Thyroid gland (tissue), 4 donors: ENCODE measurements around the gene NFE2. TPM values are rescaled to one million over a fixed set of nuclear protein-coding genes. Genes with fewer than 3 reads are reported as not detected.

Source experiments
- DNase-seq, 2 donors: peaks; one replicate each; pipeline ENCODE4 v3.0.0-alpha.2; 2019
- H3K27ac ChIP-seq, 3 donors: fragments of 200-600 bp; sonication (generic); 1 replicate in 2 of 3; 2 replicates in 1 of 3; pipeline ENCODE4 v1.5.1; 2016 to 2019; ENCODE audit warnings: mild to moderate bottlenecking in 1 of 3, moderate library complexity in 1 of 3
- H3K27me3 ChIP-seq: fragments of 200-600 bp; sonication (generic); one replicate; pipeline ENCODE4 v1.5.1; 2019
- H3K36me3 ChIP-seq, 2 donors: fragments of 200-600 bp; sonication (generic); one replicate each; pipeline ENCODE4 v1.5.1; 2016 to 2019
- H3K4me1 ChIP-seq, 2 donors: fragments of 200-600 bp; sonication (generic); one replicate each; pipeline ENCODE4 v1.5.1; 2017 to 2019
- H3K4me3 ChIP-seq, 3 donors: fragments of 200-600 bp; sonication (generic); replicated peaks in 1 of 3; 1 replicate in 2 of 3; 2 replicates in 1 of 3; pipeline ENCODE4 v1.5.1; 2016; ENCODE audit warnings: mild to moderate bottlenecking in 1 of 3
- H3K9me3 ChIP-seq: fragments of 200-600 bp; sonication (generic); one replicate; pipeline ENCODE4 v1.5.1; 2017
- POLR2A ChIP-seq, 2 donors: fragments of 450-650 bp; IDR thresholded peaks; one replicate each; pipeline ENCODE4 v1.6.1; 2017; ENCODE audit warnings: antibody characterized with exemption in 2 of 2, mild to moderate bottlenecking in 2 of 2, moderate library complexity in 1 of 2
- WGBS, 2 donors: methylation state at CpG; one replicate each; pipeline ENCODE4 v1.1.5; 2017; 5-methylcytosine and 5-hydroxymethylcytosine counted together
- intact Hi-C: fragments of 100-400 bp; cut with DNase I; formaldehyde crosslinking; loops from one replicate; pipeline ENCODE4 v1.15.1; 2023
- total RNA-seq, 4 donors: library from RNA; depleted of rRNA; stranded (reverse); fragments of >200 nt; gene quantifications; one replicate each; pipeline ENCODE4 v1.2.3, GENCODE V29; 2016
- TF ChIP-seq, protein P1 (sequence below), 6 experiments: fragments of 200-600 bp in 3 of 6; fragments of 450-650 bp in 3 of 6; sonication (generic) in 3 of 6; IDR thresholded peaks; one replicate each; pipeline ENCODE4 v1.5.1; 2016 to 2019; ENCODE audit warnings: antibody characterized with exemption in 6 of 6, mild to moderate bottlenecking in 2 of 6, inconsistent platforms in 1 of 6, moderate library complexity in 1 of 6

Gene NFE2
- total RNA-seq, 4 donors from 2014 or later = 0.56 to 1.7 (median 0.61) TPM

DNA sequence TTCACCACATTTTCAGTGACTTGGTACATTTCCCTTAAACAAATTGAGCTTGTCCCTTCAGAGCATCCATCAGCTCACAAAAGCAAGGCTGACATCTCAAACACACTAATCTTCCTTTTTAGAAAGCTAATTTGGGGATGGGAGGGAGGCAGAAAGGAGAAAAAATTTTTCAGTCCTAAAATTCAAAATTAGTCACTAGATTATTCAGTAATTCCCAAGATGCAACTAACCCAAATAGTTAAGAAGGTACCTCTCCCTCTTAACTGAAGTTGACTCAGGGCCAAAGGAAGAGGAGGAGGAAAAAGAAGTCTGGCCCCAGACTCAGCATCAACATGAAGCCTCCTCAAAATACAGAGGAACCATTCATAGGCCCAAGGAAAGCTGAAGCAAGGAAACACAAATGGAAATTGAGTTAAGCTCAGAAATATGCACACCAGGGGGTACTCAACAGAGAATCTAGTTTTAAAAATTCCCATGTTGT, 42.6 kb downstream of the NFE2 start:
- Histone ChIP-seq H3K4me1 (peaks cover 45 to 62% of the 10 kb centered on the region in 2 donors), H3K27me3 (no peaks in the 10 kb centered on the region), H3K36me3 (peaks cover 0 to 3% of the 10 kb centered on the region in 2 donors), H3K9me3 (no peaks in the 10 kb centered on the region), H3K27ac (peak overlapping the region; percentile 72 to 91 (median 77)), H3K4me3 (no peak overlapping the region)
- intact Hi-C loops = loop anchor here (10.0 kb wide), 1 partner anchor 107 kb away; the partner anchor contains the start of gene GPR84
- no peak for DNase-seq
- TF ChIP-seq, protein P1, sequence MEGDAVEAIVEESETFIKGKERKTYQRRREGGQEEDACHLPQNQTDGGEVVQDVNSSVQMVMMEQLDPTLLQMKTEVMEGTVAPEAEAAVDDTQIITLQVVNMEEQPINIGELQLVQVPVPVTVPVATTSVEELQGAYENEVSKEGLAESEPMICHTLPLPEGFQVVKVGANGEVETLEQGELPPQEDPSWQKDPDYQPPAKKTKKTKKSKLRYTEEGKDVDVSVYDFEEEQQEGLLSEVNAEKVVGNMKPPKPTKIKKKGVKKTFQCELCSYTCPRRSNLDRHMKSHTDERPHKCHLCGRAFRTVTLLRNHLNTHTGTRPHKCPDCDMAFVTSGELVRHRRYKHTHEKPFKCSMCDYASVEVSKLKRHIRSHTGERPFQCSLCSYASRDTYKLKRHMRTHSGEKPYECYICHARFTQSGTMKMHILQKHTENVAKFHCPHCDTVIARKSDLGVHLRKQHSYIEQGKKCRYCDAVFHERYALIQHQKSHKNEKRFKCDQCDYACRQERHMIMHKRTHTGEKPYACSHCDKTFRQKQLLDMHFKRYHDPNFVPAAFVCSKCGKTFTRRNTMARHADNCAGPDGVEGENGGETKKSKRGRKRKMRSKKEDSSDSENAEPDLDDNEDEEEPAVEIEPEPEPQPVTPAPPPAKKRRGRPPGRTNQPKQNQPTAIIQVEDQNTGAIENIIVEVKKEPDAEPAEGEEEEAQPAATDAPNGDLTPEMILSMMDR (IDR thresholded peaks at IDR 0.05) = no peak
- no peak for TF ChIP-seq POLR2A (IDR thresholded peaks at IDR 0.05)

DNA sequence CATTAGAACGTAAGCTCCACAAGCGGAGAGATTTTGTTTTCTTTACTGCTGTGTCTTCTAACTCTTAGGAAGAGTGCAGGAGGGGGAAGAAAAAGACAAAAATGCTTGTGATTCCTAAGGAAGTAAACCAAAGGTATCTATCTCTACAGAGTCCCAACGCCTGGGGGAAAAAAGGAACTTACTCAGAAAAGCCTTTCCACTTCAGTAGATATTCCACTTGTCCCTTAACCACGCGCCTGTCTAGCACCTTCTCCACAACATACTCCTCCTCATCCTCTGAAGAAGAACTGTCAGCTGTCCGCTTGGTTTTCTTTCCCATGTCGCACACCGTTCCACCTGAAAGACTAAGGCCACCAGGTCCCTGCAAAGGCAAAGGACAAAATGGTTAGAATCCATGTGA, 43.5 kb downstream of the NFE2 start:
- DNase-seq = peak; percentile 32 to 48
- Histone ChIP-seq H3K9me3 (no peaks in the 10 kb centered on the region), H3K27ac (peak overlapping the region; percentile 45 to 91 (median 77)), H3K4me1 (peaks cover 42 to 55% of the 10 kb centered on the region in 2 donors), H3K36me3 (peaks cover 0 to 3% of the 10 kb centered on the region in 2 donors), H3K27me3 (no peaks in the 10 kb centered on the region), H3K4me3 (no peak overlapping the region)
- intact Hi-C loops = loop anchor here (10.0 kb wide), 1 partner anchor 107 kb away; the partner anchor contains the start of gene GPR84
- TF ChIP-seq POLR2A (IDR thresholded peaks at IDR 0.05) = no peak
- TF ChIP-seq, protein P1 (IDR thresholded peaks at IDR 0.05) = no peak
- 51 to 56% methylated on average over 8 of the region's 8 CpGs for WGBS, 2 donors

- Histone ChIP-seq H3K27ac (no peak overlapping the region), H3K36me3 (peaks cover 0 to 3% of the 10 kb centered on the region in 2 donors), H3K4me1 (peaks cover 9 to 17% of the 10 kb centered on the region in 2 donors), H3K9me3 (no peaks in the 10 kb centered on the region), H3K27me3 (no peaks in the 10 kb centered on the region), H3K4me3 (no peak overlapping the region)
- intact Hi-C loops = loop anchor here (10.0 kb wide), 1 partner anchor 112 kb away; the partner anchor contains the start of gene GPR84
- WGBS, 2 donors = 97 to 98% methylated on average over 4 of the region's 4 CpGs
- no peak for TF ChIP-seq POLR2A (IDR thresholded peaks at IDR 0.05)
- TF ChIP-seq, protein P1 (IDR thresholded peaks at IDR 0.05) = no peak
- no peak for DNase-seq
Observed at GRCh38 chr12:54253240-54253639, 47.6 kb downstream of the NFE2 start.

GRCh38 chr12:54251667-54252284, 49.0 kb downstream of the NFE2 start:
- Histone ChIP-seq H3K4me3 (no peak overlapping the region), H3K4me1 (peaks cover 2 to 4% of the 10 kb centered on the region in 2 donors), H3K27me3 (no peaks in the 10 kb centered on the region), H3K36me3 (no peaks in the 10 kb centered on the region), H3K9me3 (no peaks in the 10 kb centered on the region), H3K27ac (no peak overlapping the region)
- no peak for DNase-seq
- WGBS, 2 donors = 95% methylated on average over 1 of the region's 1 CpG
- TF ChIP-seq, protein P1 (IDR thresholded peaks at IDR 0.05) = peak; percentile 27 to 80 (median 53)
- no peak for TF ChIP-seq POLR2A (IDR thresholded peaks at IDR 0.05)
- intact Hi-C loops = loop anchor here (10.0 kb wide), 1 partner anchor 113 kb away; the partner anchor contains the start of gene GPR84

DNA sequence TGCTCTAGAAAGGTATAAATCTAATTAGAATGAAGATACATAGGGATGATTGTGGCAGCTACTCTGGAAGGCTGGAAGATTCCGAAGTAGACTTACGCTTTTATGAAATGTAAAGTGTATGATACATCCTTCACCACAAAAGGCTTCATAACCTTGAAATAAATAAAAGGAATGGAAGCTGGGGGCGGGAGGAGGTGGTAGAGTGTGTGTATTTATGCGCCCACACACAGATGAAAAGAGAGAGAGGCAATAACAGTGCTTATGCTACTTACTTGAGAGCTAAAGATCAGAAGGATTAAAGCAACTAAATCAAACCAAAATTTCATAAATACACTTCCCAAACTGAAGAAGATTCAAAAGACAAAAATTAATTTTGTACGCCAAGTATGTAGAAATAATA, 51.3 kb downstream of the NFE2 start:
- H3K4me1 ChIP-seq = no peaks in the 10 kb centered on the region
- intact Hi-C loops = no loop called here
- no peaks in the 10 kb centered on the region for H3K9me3 ChIP-seq
- no peak overlapping the region for H3K4me3 ChIP-seq
- no peak for TF ChIP-seq POLR2A (IDR thresholded peaks at IDR 0.05)
- TF ChIP-seq, protein P1 (IDR thresholded peaks at IDR 0.05) = no peak
- whole genome bisulfite sequencing, 2 donors = 97% methylated on average over 5 of the region's 5 CpGs
- H3K27ac ChIP-seq = no peak overlapping the region
- no peak for DNase-seq
- peaks cover 15 to 18% of the 10 kb centered on the region in 2 donors for H3K36me3 ChIP-seq
- H3K27me3 ChIP-seq = no peaks in the 10 kb centered on the region
